HEK293 (cell line): ENCODE results near the gene PEX14.

ENCODE experiments used
- GLI2 ChIP-seq: fragments of 450-650 bp; formaldehyde crosslinking; IDR thresholded peaks from 2 replicates; pipeline ENCODE4; 2017; ENCODE audit warnings: missing biosample characterization, missing genetic modification characterization, low read depth, borderline replicate concordance
- RBAK ChIP-seq: fragments of 450-650 bp; formaldehyde crosslinking; IDR thresholded peaks from 2 replicates; pipeline ENCODE4 v1.5.1; 2016; ENCODE audit warnings: missing biosample characterization, missing genetic modification characterization
- REST ChIP-seq: fragments of 450-650 bp; formaldehyde crosslinking; IDR thresholded peaks from 2 replicates; pipeline ENCODE4 v1.5.1; 2016; ENCODE audit warnings: missing biosample characterization, missing genetic modification characterization
- TRIM28 ChIP-seq: IDR thresholded peaks from 2 replicates; pipeline ENCODE4 v1.6.1; 2011; ENCODE audit warnings: low read length, control low read depth, borderline replicate concordance
- ZBTB11 ChIP-seq: fragments of 450-650 bp; formaldehyde crosslinking; conservative IDR thresholded peaks from 2 replicates; pipeline ENCODE4 v1.5.1; 2016; ENCODE audit warnings: low read depth, missing biosample characterization, missing genetic modification characterization
- ZBTB20 ChIP-seq: fragments of 450-650 bp; formaldehyde crosslinking; IDR thresholded peaks from 2 replicates; pipeline ENCODE4 v1.5.1; 2016; ENCODE audit warnings: missing biosample characterization, missing genetic modification characterization
- ZBTB6 ChIP-seq: fragments of 450-650 bp; formaldehyde crosslinking; IDR thresholded peaks from 2 replicates; pipeline ENCODE4 v1.5.1; 2017; ENCODE audit warnings: missing biosample characterization, missing genetic modification characterization
- ZNF10 ChIP-seq: fragments of 450-650 bp; formaldehyde crosslinking; IDR thresholded peaks from 2 replicates; pipeline ENCODE4 v1.5.1; 2017; ENCODE audit warnings: missing biosample characterization, missing genetic modification characterization
- ZNF23 ChIP-seq: fragments of 450-650 bp; formaldehyde crosslinking; IDR thresholded peaks from 2 replicates; pipeline ENCODE4 v1.5.1; 2016; ENCODE audit warnings: missing biosample characterization, missing genetic modification characterization, borderline replicate concordance
- ZNF341 ChIP-seq: fragments of 450-650 bp; formaldehyde crosslinking; IDR thresholded peaks from 2 replicates; pipeline ENCODE4; 2016; ENCODE audit warnings: low read depth, missing biosample characterization, missing genetic modification characterization
- ZNF473 ChIP-seq: fragments of 450-650 bp; formaldehyde crosslinking; IDR thresholded peaks from 2 replicates; pipeline ENCODE4 v1.5.1; 2017; ENCODE audit warnings: missing biosample characterization, missing genetic modification characterization
- ZNF548 ChIP-seq: fragments of 450-650 bp; formaldehyde crosslinking; IDR thresholded peaks from 2 replicates; pipeline ENCODE4 v1.5.1; 2016; ENCODE audit warnings: missing biosample characterization, missing genetic modification characterization
- ZNF560 ChIP-seq: fragments of 450-650 bp; formaldehyde crosslinking; IDR thresholded peaks from 2 replicates; pipeline ENCODE4 v1.5.1; 2017; ENCODE audit warnings: missing biosample characterization, missing genetic modification characterization, borderline replicate concordance
- ZNF585B ChIP-seq: fragments of 450-650 bp; formaldehyde crosslinking; IDR thresholded peaks from 2 replicates; pipeline ENCODE4 v1.5.1; 2016; ENCODE audit warnings: missing biosample characterization, missing genetic modification characterization
- ZNF777 ChIP-seq: fragments of 450-650 bp; formaldehyde crosslinking; IDR thresholded peaks from 2 replicates; pipeline ENCODE4 v1.5.1; 2017; ENCODE audit warnings: missing biosample characterization, missing genetic modification characterization, borderline replicate concordance
- TF ChIP-seq, protein P1 (sequence below): fragments of 450-650 bp; formaldehyde crosslinking; IDR thresholded peaks from 2 replicates; pipeline ENCODE4 v1.5.0; 2017; ENCODE audit warnings: missing biosample characterization, missing genetic modification characterization, borderline replicate concordance
- TF ChIP-seq, protein P2 (sequence below): fragments of 450-650 bp; formaldehyde crosslinking; IDR thresholded peaks from 2 replicates; pipeline ENCODE4 v1.5.1; 2016; ENCODE audit warnings: missing biosample characterization, missing genetic modification characterization
- TF ChIP-seq, protein P3 (sequence below): sonication (generic); formaldehyde crosslinking; IDR thresholded peaks from 2 replicates; pipeline ENCODE4 v1.8.1; 2022; ENCODE audit warnings: mild to moderate bottlenecking, moderate library complexity, missing genetic modification reagents
- TF ChIP-seq, protein P4 (sequence below): fragments of 450-650 bp; formaldehyde crosslinking; IDR thresholded peaks from 2 replicates; pipeline ENCODE4 v1.5.1; 2016; ENCODE audit warnings: missing biosample characterization, missing genetic modification characterization

Gene PEX14

GRCh38 chr1:10430216-10431069 lies 44.3 kb upstream of the PEX14 start, which contains the start of gene CENPS (continued):
- TF ChIP-seq, protein P1, sequence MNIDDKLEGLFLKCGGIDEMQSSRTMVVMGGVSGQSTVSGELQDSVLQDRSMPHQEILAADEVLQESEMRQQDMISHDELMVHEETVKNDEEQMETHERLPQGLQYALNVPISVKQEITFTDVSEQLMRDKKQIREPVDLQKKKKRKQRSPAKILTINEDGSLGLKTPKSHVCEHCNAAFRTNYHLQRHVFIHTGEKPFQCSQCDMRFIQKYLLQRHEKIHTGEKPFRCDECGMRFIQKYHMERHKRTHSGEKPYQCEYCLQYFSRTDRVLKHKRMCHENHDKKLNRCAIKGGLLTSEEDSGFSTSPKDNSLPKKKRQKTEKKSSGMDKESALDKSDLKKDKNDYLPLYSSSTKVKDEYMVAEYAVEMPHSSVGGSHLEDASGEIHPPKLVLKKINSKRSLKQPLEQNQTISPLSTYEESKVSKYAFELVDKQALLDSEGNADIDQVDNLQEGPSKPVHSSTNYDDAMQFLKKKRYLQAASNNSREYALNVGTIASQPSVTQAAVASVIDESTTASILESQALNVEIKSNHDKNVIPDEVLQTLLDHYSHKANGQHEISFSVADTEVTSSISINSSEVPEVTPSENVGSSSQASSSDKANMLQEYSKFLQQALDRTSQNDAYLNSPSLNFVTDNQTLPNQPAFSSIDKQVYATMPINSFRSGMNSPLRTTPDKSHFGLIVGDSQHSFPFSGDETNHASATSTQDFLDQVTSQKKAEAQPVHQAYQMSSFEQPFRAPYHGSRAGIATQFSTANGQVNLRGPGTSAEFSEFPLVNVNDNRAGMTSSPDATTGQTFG (tag by site-specific recombination): no peak
- TF ChIP-seq ZNF777 (tag by site-specific recombination): no peak
- no peak for TF ChIP-seq ZNF585B
- TF ChIP-seq GLI2 (tag by site-specific recombination): no peak
- TF ChIP-seq, protein P2, sequence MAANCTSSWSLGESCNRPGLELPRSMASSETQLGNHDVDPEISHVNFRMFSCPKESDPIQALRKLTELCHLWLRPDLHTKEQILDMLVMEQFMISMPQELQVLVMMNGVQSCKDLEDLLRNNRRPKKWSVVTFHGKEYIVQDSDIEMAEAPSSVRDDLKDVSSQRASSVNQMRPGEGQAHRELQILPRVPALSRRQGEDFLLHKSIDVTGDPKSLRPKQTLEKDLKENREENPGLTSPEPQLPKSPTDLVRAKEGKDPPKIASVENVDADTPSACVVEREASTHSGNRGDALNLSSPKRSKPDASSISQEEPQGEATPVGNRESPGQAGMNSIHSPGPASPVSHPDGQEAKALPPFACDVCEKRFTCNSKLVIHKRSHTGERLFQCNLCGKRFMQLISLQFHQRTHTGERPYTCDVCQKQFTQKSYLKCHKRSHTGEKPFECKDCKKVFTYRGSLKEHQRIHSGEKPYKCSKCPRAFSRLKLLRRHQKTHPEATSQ (tag by site-specific recombination): 0 out of 2 replicates have a peak, but pooled peaks have one; percentile 32
- no peak for TF ChIP-seq ZNF473 (tag by site-specific recombination)
- no peak for TF ChIP-seq RBAK
- 0 out of 2 replicates have a peak, but pooled peaks have one; percentile 31 for TF ChIP-seq TRIM28
- no peak for TF ChIP-seq ZNF560
- TF ChIP-seq, protein P3, sequence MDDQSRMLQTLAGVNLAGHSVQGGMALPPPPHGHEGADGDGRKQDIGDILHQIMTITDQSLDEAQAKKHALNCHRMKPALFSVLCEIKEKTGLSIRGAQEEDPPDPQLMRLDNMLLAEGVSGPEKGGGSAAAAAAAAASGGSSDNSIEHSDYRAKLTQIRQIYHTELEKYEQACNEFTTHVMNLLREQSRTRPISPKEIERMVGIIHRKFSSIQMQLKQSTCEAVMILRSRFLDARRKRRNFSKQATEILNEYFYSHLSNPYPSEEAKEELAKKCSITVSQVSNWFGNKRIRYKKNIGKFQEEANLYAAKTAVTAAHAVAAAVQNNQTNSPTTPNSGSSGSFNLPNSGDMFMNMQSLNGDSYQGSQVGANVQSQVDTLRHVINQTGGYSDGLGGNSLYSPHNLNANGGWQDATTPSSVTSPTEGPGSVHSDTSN: no peak; the same call in 1 of the 2 replicates
- peak; percentile 63; the same call in 1 of the 2 replicates for TF ChIP-seq ZBTB6
- no peak for TF ChIP-seq ZNF548
- peak; percentile 34; the same call in 1 of the 2 replicates for TF ChIP-seq ZBTB11 (tag by site-specific recombination)
- TF ChIP-seq ZNF23: no peak
- TF ChIP-seq ZNF341 (tag by site-specific recombination): peak; percentile 74
- TF ChIP-seq ZNF10 (tag by site-specific recombination): peak; percentile 64; the same call in 1 of the 2 replicates
- peak; percentile 65; the same call in 1 of the 2 replicates for TF ChIP-seq ZBTB20
- no peak for TF ChIP-seq REST (tag by site-specific recombination)
- TF ChIP-seq, protein P4, sequence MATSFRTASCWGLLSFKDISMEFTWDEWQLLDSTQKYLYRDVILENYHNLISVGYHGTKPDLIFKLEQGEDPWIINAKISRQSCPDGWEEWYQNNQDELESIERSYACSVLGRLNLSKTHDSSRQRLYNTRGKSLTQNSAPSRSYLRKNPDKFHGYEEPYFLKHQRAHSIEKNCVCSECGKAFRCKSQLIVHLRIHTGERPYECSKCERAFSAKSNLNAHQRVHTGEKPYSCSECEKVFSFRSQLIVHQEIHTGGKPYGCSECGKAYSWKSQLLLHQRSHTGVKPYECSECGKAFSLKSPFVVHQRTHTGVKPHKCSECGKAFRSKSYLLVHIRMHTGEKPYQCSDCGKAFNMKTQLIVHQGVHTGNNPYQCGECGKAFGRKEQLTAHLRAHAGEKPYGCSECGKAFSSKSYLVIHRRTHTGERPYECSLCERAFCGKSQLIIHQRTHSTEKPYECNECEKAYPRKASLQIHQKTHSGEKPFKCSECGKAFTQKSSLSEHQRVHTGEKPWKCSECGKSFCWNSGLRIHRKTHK (tag by site-specific recombination): no peak
